ENCODE results near the gene ALKBH7. TPM values are rescaled to one million over a fixed set of nuclear protein-coding genes. Genes with fewer than 3 reads are reported as not detected.

ALKBH7 gene
- polyA plus RNA-seq, 1 of the 3 experiments (the other 2 are of a cell fraction): 46.0 TPM

- TF ChIP-seq SIN3A (IDR thresholded peaks at IDR 0.05; ENCODE audit: borderline replicate concordance, low read depth, low read length): no peak
- TF ChIP-seq RAD21 (IDR thresholded peaks at IDR 0.05; ENCODE audit: low read length): no peak
- TF ChIP-seq TEAD4 (IDR thresholded peaks at IDR 0.05; ENCODE audit: borderline replicate concordance, insufficient read depth): no peak
- TF ChIP-seq MEF2A (IDR thresholded peaks at IDR 0.05; ENCODE audit: borderline replicate concordance, low read depth): no peak
- TF ChIP-seq GATA2 (CRISPR knock-in tag; IDR thresholded peaks at IDR 0.05): no peak
- no peak for TF ChIP-seq CTCF (IDR thresholded peaks at IDR 0.05)
- no peak for TF ChIP-seq PBX3 (IDR thresholded peaks at IDR 0.05)
Measured at GRCh38 chr19:6357174-6357573, 15.4 kb upstream of the ALKBH7 start (continued).

- peaks cover 4 to 7% of the 10 kb centered on the region in 2 experiments; a peak in 1 of 4 replicates for H3K4me1 ChIP-seq (ENCODE audit: control insufficient read depth in 1 of 2, insufficient read depth in 2 of 2, low read depth in 1 of 2, low read length in 1 of 2)
- DNase-seq: no peak
- H3K4me2 ChIP-seq: no peak overlapping the region
- H4K20me1 ChIP-seq (ENCODE audit: insufficient read depth): no peaks in the 10 kb centered on the region
- WGBS (ENCODE audit: low lambda C conversion rate): 68% methylated on average over 6 of the region's 9 CpGs
- CTCF ChIA-PET: interaction anchor here (1.6 kb wide), 1 partner anchor 158 kb away, joined by 4 read pairs; no protein-coding TSS in a partner anchor
- no peaks in the 10 kb centered on the region for H3F3A ChIP-seq (replicated peaks; ENCODE audit: insufficient read depth)
- no peaks in the 10 kb centered on the region for H3K36me3 ChIP-seq (replicated peaks in 1 of 2; ENCODE audit: control insufficient read depth in 1 of 2, insufficient read depth in 2 of 2, low read length in 1 of 2)
- H3K27me3 ChIP-seq (ENCODE audit: insufficient read depth): no peaks in the 10 kb centered on the region
- H3K27ac ChIP-seq (ENCODE audit: low read depth in 2 of 2, low read length in 1 of 2): no peak overlapping the region
- POLR2A ChIA-PET: no interaction called here
- no peaks in the 10 kb centered on the region for H3K9me3 ChIP-seq
- no peaks in the 10 kb centered on the region for H3K9me2 ChIP-seq
- peaks cover 20% of the 10 kb centered on the region for H3K79me2 ChIP-seq (ENCODE audit: insufficient read depth)
- no peak overlapping the region for H3K9ac ChIP-seq
- no peak overlapping the region for H2AFZ ChIP-seq (ENCODE audit: low read depth)
- no peak overlapping the region for H3K4me3 ChIP-seq (ENCODE audit: low read depth in 2 of 2, low read length in 1 of 2)
- no peak for TF ChIP-seq MXI1 (IDR thresholded peaks at IDR 0.05; ENCODE audit: low read depth, low read length)
- TF ChIP-seq SIN3A (IDR thresholded peaks at IDR 0.05; ENCODE audit: borderline replicate concordance, low read depth, low read length): no peak
- TF ChIP-seq USF1 (IDR thresholded peaks at IDR 0.05; ENCODE audit: borderline replicate concordance, low read depth): no peak
- no peak for TF ChIP-seq CTCF (IDR thresholded peaks at IDR 0.05)
- no peak for TF ChIP-seq RXRA (IDR thresholded peaks at IDR 0.05; ENCODE audit: borderline replicate concordance, low read depth)
- TF ChIP-seq YY1 (IDR thresholded peaks at IDR 0.05; ENCODE audit: low read depth): no peak
- TF ChIP-seq MAX (IDR thresholded peaks at IDR 0.05; ENCODE audit: low read depth): no peak
- no peak for TF ChIP-seq NRF1 (IDR thresholded peaks at IDR 0.05; ENCODE audit: low read depth, low read length)
- TF ChIP-seq EZH2phosphoT487 (IDR thresholded peaks at IDR 0.05; ENCODE audit: borderline replicate concordance, low read depth): no peak
- TF ChIP-seq FOSL2 (IDR thresholded peaks at IDR 0.05; ENCODE audit: borderline replicate concordance, low read depth): no peak
- no peak for TF ChIP-seq TAF1 (IDR thresholded peaks at IDR 0.05; ENCODE audit: borderline replicate concordance, low read depth, low read length)
- no peak for TF ChIP-seq TEAD4 (IDR thresholded peaks at IDR 0.05; ENCODE audit: borderline replicate concordance, insufficient read depth)
- TF ChIP-seq RCOR1 (IDR thresholded peaks at IDR 0.05; ENCODE audit: low read length): no peak
- no peak for TF ChIP-seq GABPA (IDR thresholded peaks at IDR 0.05; ENCODE audit: low read depth)
- no peak for TF ChIP-seq POLR2AphosphoS5 (IDR thresholded peaks at IDR 0.05; ENCODE audit: low read depth, low read length)
- TF ChIP-seq PBX3 (IDR thresholded peaks at IDR 0.05): no peak
- no peak for TF ChIP-seq EP300 (IDR thresholded peaks at IDR 0.05; ENCODE audit: borderline replicate concordance in 1 of 2, low read depth in 1 of 2, low read length in 1 of 2)
Measured at GRCh38 chr19:6358003-6358402, 14.6 kb upstream of the ALKBH7 start.
